ENCODE results near the gene MRPL3. TPM values are rescaled to one million over a fixed set of nuclear protein-coding genes. Genes with fewer than 3 reads are reported as not detected.
"Not testable (repeated sequence)": the region's sequence is repeated elsewhere in the genome, so short reads cannot be mapped to it uniquely, and the experiment has no call there.

MRPL3 gene
- polyA plus RNA-seq, 4 donors, result 112 to 133 (median 130) TPM

- no peak for DNase-seq (ENCODE audit: low read depth in 4 of 4, low spot score in 3 of 4)
These were observed 507 bp upstream of the MRPL3 start for GRCh38 chr3:131503320-131503635.

- DNase-seq (ENCODE audit: low read depth in 4 of 4, low spot score in 3 of 4), result no peak
These were observed 822 bp downstream of the MRPL3 start for GRCh38 chr3:131501949-131502348.

- no peak for DNase-seq (ENCODE audit: low read depth in 4 of 4, low spot score in 3 of 4)
These were observed 8.1 kb downstream of the MRPL3 start for GRCh38 chr3:131494706-131495105.

- no peak for DNase-seq (ENCODE audit: low read depth in 4 of 4, low spot score in 3 of 4)
These were observed 11.0 kb downstream of the MRPL3 start for GRCh38 chr3:131491775-131492174.

- no peak for DNase-seq (ENCODE audit: low read depth in 4 of 4, low spot score in 3 of 4)
These were observed 11.7 kb downstream of the MRPL3 start for GRCh38 chr3:131491084-131491483.

- not testable (repeated sequence) for DNase-seq (ENCODE audit: low read depth in 4 of 4, low spot score in 3 of 4)
These were observed 16.2 kb downstream of the MRPL3 start for GRCh38 chr3:131486545-131486944.

- no peak for DNase-seq (ENCODE audit: low read depth in 4 of 4, low spot score in 3 of 4)
These were observed 17.7 kb downstream of the MRPL3 start for GRCh38 chr3:131485119-131485518.

GRCh38 chr3:131484496-131485111 is 18.2 kb downstream of the MRPL3 start:
- DNase-seq (ENCODE audit: low read depth in 4 of 4, low spot score in 3 of 4), result no peak

GRCh38 chr3:131480116-131480515 is 22.7 kb downstream of the MRPL3 start:
- DNase-seq (ENCODE audit: low read depth in 4 of 4, low spot score in 3 of 4), result no peak

GRCh38 chr3:131477813-131478212 is 25.0 kb downstream of the MRPL3 start:
- no peak for DNase-seq (ENCODE audit: low read depth in 4 of 4, low spot score in 3 of 4)

GRCh38 chr3:131474115-131474514 is 28.7 kb downstream of the MRPL3 start:
- DNase-seq (ENCODE audit: low read depth in 4 of 4, low spot score in 3 of 4), result no peak

GRCh38 chr3:131470377-131470776 is 32.4 kb downstream of the MRPL3 start:
- no peak for DNase-seq (ENCODE audit: low read depth in 4 of 4, low spot score in 3 of 4)

GRCh38 chr3:131458653-131459052 is 44.1 kb downstream of the MRPL3 start:
- no peak for DNase-seq (ENCODE audit: low read depth in 4 of 4, low spot score in 3 of 4)

- DNase-seq (ENCODE audit: low read depth in 4 of 4, low spot score in 3 of 4), result no peak
These were observed 45.6 kb downstream of the MRPL3 start for GRCh38 chr3:131457220-131457619.

GRCh38 chr3:131454501-131454900 is 48.3 kb downstream of the MRPL3 start:
- DNase-seq (ENCODE audit: low read depth in 4 of 4, low spot score in 3 of 4), result no peak

GRCh38 chr3:131453533-131453932 is 49.2 kb downstream of the MRPL3 start:
- DNase-seq (ENCODE audit: low read depth in 4 of 4, low spot score in 3 of 4), result no peak

- DNase-seq (ENCODE audit: low read depth in 4 of 4, low spot score in 3 of 4), result no peak
These were observed 55.4 kb downstream of the MRPL3 start for GRCh38 chr3:131447349-131447748.

GRCh38 chr3:131444180-131444579 is 58.6 kb downstream of the MRPL3 start:
- DNase-seq (ENCODE audit: low read depth in 4 of 4, low spot score in 3 of 4), result no peak

- DNase-seq (ENCODE audit: low read depth in 4 of 4, low spot score in 3 of 4), result no peak
These were observed 63.7 kb downstream of the MRPL3 start for GRCh38 chr3:131439084-131439483.

- no peak for DNase-seq (ENCODE audit: low read depth in 4 of 4, low spot score in 3 of 4)
These were observed 67.8 kb downstream of the MRPL3 start for GRCh38 chr3:131435000-131435399.

- no peak for DNase-seq (ENCODE audit: low read depth in 4 of 4, low spot score in 3 of 4)
These were observed 70.3 kb downstream of the MRPL3 start for GRCh38 chr3:131432441-131432840.

GRCh38 chr3:131431754-131432153 is 71.0 kb downstream of the MRPL3 start:
- no peak for DNase-seq (ENCODE audit: low read depth in 4 of 4, low spot score in 3 of 4)

- no peak for DNase-seq (ENCODE audit: low read depth in 4 of 4, low spot score in 3 of 4)
These were observed 75.5 kb downstream of the MRPL3 start for GRCh38 chr3:131427226-131427625.

Measured in right renal pelvis (tissue), 4 donors.